Measurements from ENCODE around the gene IPO13. TPM values are rescaled to one million over a fixed set of nuclear protein-coding genes. Genes with fewer than 3 reads are reported as not detected.

Gene IPO13
- total RNA-seq, 2 donors from 2014 or later, result 18.6 to 21.5 TPM

- Histone ChIP-seq H3K4me1 (ENCODE audit: control insufficient read depth, insufficient read depth, low read length) (no peaks in the 10 kb centered on the region), H3K4me3 (ENCODE audit: low read length) (peak overlapping the region; percentile 93), H3K9me3 (ENCODE audit: control insufficient read depth, low read length) (no peaks in the 10 kb centered on the region), H3K36me3 (ENCODE audit: control insufficient read depth, insufficient read depth, low read length) (peaks cover 19% of the 10 kb centered on the region), H3K9ac (ENCODE audit: extremely low read depth, low read length, poor library complexity, severe bottlenecking) (peak overlapping the region; percentile 39), H3K27me3 (ENCODE audit: control insufficient read depth, insufficient read depth, low read length, poor library complexity, severe bottlenecking) (no peaks in the 10 kb centered on the region), H3K27ac (ENCODE audit: low read depth, low read length) (no peak overlapping the region)
- Mint-ChIP-seq H3K4me3 (peak overlapping the region; percentile 94), H3K36me3 (ENCODE audit: low read depth) (peaks cover 17% of the 10 kb centered on the region), H3K27me3 (ENCODE audit: insufficient read depth) (no peaks in the 10 kb centered on the region), H3K4me1 (peaks cover 10% of the 10 kb centered on the region), H3K27ac (peak overlapping the region; percentile 82), H3K9me3 (no peaks in the 10 kb centered on the region)
- 55 to 66% methylated on average over 5 of the region's 5 CpGs for WGBS, 2 experiments (ENCODE audit: insufficient coverage in 1 of 2, insufficient read length in 1 of 2)
- no peak for DNase-seq
- TF ChIP-seq, protein P1, sequence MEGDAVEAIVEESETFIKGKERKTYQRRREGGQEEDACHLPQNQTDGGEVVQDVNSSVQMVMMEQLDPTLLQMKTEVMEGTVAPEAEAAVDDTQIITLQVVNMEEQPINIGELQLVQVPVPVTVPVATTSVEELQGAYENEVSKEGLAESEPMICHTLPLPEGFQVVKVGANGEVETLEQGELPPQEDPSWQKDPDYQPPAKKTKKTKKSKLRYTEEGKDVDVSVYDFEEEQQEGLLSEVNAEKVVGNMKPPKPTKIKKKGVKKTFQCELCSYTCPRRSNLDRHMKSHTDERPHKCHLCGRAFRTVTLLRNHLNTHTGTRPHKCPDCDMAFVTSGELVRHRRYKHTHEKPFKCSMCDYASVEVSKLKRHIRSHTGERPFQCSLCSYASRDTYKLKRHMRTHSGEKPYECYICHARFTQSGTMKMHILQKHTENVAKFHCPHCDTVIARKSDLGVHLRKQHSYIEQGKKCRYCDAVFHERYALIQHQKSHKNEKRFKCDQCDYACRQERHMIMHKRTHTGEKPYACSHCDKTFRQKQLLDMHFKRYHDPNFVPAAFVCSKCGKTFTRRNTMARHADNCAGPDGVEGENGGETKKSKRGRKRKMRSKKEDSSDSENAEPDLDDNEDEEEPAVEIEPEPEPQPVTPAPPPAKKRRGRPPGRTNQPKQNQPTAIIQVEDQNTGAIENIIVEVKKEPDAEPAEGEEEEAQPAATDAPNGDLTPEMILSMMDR (conservative IDR thresholded peaks at IDR 0.05), result no peak
These were observed 23.8 kb downstream of the IPO13 start for GRCh38 chr1:43970502-43970901.

GRCh38 chr1:43970911-43971310 is 24.2 kb downstream of the IPO13 start:
- Mint-ChIP-seq H3K4me1 (peaks cover 14% of the 10 kb centered on the region), H3K36me3 (ENCODE audit: low read depth) (peaks cover 17% of the 10 kb centered on the region), H3K4me3 (peak overlapping the region; percentile 94), H3K27me3 (ENCODE audit: insufficient read depth) (no peaks in the 10 kb centered on the region), H3K27ac (no peak overlapping the region), H3K9me3 (no peaks in the 10 kb centered on the region)
- no peak for DNase-seq
- Histone ChIP-seq H3K4me3 (ENCODE audit: low read length) (peak overlapping the region; percentile 93), H3K4me1 (ENCODE audit: control insufficient read depth, insufficient read depth, low read length) (peaks cover 3% of the 10 kb centered on the region), H3K9me3 (ENCODE audit: control insufficient read depth, low read length) (no peaks in the 10 kb centered on the region), H3K27ac (ENCODE audit: low read depth, low read length) (no peak overlapping the region), H3K9ac (ENCODE audit: extremely low read depth, low read length, poor library complexity, severe bottlenecking) (no peak overlapping the region), H3K36me3 (ENCODE audit: control insufficient read depth, insufficient read depth, low read length) (peaks cover 19% of the 10 kb centered on the region), H3K27me3 (ENCODE audit: control insufficient read depth, insufficient read depth, low read length, poor library complexity, severe bottlenecking) (no peaks in the 10 kb centered on the region)
- WGBS, 2 experiments (ENCODE audit: insufficient coverage in 1 of 2, insufficient read length in 1 of 2), result 90 to 94% methylated on average over 6 to 9 of the region's 9 CpGs
- TF ChIP-seq, protein P1 (conservative IDR thresholded peaks at IDR 0.05), result no peak

GRCh38 chr1:43971336-43971980 is 24.7 kb downstream of the IPO13 start:
- peaks cover 21% of the 10 kb centered on the region for H3K36me3 Mint-ChIP-seq (ENCODE audit: low read depth)
- no peaks in the 10 kb centered on the region for H3K27me3 Mint-ChIP-seq (ENCODE audit: insufficient read depth)
- H3K27ac Mint-ChIP-seq, result no peak overlapping the region
- TF ChIP-seq, protein P1 (conservative IDR thresholded peaks at IDR 0.05), result no peak
- 95 to 98% methylated on average over 12 to 17 of the region's 17 CpGs for WGBS, 2 experiments (ENCODE audit: insufficient coverage in 1 of 2, insufficient read length in 1 of 2)
- no peaks in the 10 kb centered on the region for H3K9me3 Mint-ChIP-seq
- Histone ChIP-seq H3K36me3 (ENCODE audit: control insufficient read depth, insufficient read depth, low read length) (peaks cover 24% of the 10 kb centered on the region), H3K9me3 (ENCODE audit: control insufficient read depth, low read length) (no peaks in the 10 kb centered on the region), H3K27ac (ENCODE audit: low read depth, low read length) (no peak overlapping the region), H3K4me1 (ENCODE audit: control insufficient read depth, insufficient read depth, low read length) (peaks cover 3% of the 10 kb centered on the region), H3K9ac (ENCODE audit: extremely low read depth, low read length, poor library complexity, severe bottlenecking) (no peak overlapping the region), H3K27me3 (ENCODE audit: control insufficient read depth, insufficient read depth, low read length, poor library complexity, severe bottlenecking) (no peaks in the 10 kb centered on the region), H3K4me3 (ENCODE audit: low read length) (no peak overlapping the region)
- H3K4me3 Mint-ChIP-seq, result peak overlapping the region; percentile 94
- peaks cover 15% of the 10 kb centered on the region for H3K4me1 Mint-ChIP-seq
- no peak for DNase-seq
